HT-29 (cell line): Measurements from ENCODE around the gene SGIP1. TPM values are rescaled to one million over a fixed set of nuclear protein-coding genes. Genes with fewer than 3 reads are reported as not detected.
"Not testable (repeated sequence)": the region's sequence is repeated elsewhere in the genome, so short reads cannot be mapped to it uniquely, and the experiment has no call there.

Experiments
- DNase-seq: peaks from one replicate; pipeline ENCODE4 v3.0.0-alpha.2; 2015; ENCODE audit warnings: low spot score
- total RNA-seq: library from RNA; depleted of rRNA; stranded (reverse); fragments of >200 nt; shearing (Covaris generic); gene quantifications from 2 replicates; pipeline ENCODE4 v1.2.3, GENCODE V29; 2014

Gene SGIP1
- total RNA-seq, 1 experiment from 2014 or later, result not detected

DNA sequence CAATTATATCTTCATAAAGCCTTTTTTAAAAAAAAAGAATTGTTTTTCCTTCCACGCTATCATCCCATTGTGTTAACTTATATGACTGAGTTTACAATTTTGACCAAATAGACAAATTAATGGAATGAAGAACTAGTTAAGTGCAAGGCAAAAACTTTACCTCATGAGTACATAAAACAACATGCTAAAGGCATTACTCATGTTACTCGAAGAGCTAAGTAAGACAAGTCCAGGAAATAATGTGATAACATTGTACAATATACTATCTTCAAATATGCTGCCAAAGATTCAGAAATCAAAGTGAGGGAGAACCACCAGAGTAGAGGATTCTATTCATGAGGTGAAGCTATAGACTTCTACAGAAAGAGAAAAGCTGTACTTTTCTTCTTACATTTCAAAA, 194.1 kb downstream of the SGIP1 start:
- no peak for DNase-seq

GRCh38 chr1:66728716-66729115, 194.8 kb downstream of the SGIP1 start:
- DNase-seq, result not testable (repeated sequence)

DNA sequence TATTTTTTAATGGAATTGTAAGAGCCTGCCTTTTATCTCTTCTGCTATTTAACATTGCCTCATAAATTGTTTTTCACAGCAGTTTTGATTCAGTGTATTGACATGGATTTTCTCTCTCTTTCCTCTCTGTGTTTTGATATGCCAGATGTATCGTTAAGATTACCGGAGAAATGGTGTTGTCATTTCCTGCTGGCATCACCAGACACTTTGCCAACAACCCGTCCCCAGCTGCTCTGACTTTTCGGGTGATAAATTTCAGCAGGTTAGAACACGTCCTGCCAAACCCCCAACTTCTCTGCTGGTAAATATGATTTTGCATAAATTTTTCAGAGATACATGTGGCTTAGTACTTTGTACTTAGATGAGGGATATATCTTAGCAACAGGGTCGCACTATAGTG, 195.2 kb downstream of the SGIP1 start:
- DNase-seq, result no peak

DNA sequence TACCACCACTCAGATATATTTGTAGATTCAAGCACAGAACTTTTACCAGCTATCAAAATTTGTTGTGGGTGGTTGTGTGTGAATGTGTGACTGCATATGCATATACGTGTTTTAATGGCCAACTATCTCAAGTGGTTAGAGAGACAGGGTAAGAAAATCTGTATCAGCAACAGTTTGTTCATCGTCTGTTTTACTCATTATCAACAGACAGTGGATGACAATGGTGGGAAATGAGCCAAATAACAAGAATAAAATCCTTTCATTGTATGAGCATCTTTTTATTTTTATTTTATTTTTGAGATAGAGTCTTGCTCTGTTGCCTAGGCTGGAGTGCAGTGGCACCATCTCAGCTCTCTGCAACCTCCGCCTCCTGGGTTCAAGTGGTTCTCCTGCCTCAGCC, 195.6 kb downstream of the SGIP1 start:
- no peak for DNase-seq

DNA sequence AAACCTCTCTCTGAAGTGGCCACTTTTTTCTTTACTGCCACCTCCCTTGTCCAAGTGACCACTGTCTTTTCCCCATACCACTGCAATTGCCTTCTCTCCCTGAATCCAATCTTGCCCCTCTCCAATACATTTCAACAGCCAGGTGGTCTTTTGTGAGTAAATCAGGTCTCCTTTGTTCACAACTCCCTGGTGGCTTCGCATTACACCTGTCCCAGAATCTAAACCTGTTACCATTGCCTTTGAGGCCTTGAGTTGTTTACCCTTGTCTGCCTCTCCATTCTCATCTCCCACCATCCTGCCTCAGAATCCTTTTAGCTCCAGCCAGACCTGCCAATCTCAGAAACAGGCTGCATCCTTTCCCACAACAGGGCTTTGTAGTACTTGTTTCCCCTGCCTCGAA, 196.5 kb downstream of the SGIP1 start:
- DNase-seq, result no peak

DNA sequence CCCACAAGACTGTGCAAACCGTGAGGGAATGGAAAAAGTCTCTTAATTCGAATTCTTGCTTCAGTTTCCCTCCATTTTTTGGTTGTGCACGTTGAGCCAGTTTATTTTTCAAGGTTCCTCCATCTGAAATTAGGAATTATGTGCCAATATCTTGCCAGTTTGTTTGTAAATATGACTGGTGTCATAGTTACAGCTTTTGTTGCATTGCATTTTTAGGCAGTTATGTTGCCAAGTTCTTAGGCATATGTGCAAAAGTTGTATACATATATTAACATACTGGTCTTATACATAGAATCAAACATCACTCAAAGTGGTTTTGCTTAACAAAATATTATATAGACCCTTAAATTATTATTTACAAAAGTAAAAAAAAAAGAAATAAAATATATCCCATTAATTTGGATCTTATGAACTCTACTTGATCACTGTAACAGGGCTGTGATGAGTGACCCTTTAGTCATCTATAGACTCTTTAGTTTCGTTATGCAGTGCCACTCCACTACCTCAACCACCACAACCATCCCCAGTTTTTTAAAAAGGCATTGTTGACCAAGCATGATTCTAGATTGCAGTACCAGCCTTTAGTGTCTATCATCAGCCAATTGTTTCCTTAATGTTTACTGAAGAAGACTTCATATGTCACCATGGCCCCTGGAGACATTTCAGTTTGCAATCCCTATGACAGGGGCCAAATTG, 197.4 kb downstream of the SGIP1 start:
- no peak for DNase-seq

- DNase-seq, result no peak
These were observed 198.6 kb downstream of the SGIP1 start for GRCh38 chr1:66732407-66733166.

- peak; percentile 19 for DNase-seq
These were observed 199.5 kb downstream of the SGIP1 start for GRCh38 chr1:66733348-66734017.

DNA sequence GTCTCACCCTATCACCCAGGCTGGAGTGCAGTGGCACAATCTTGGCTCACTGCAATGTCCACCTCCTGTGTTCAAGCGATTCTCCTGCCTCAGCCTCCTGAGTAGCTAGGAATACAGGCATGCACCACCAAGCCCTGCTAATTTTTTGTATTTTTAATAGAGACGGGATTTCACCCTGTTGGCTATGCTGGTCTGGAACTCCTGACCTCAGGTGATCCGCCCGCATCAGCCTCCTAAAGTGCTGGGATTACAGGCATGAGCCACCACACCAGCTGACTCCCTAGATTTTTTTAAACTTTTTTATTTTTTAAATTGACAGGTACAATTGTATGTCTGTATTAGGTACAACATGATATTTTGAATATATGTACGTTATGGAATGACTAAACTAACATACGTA, 200.6 kb downstream of the SGIP1 start:
- DNase-seq, result not testable (repeated sequence)

DNA sequence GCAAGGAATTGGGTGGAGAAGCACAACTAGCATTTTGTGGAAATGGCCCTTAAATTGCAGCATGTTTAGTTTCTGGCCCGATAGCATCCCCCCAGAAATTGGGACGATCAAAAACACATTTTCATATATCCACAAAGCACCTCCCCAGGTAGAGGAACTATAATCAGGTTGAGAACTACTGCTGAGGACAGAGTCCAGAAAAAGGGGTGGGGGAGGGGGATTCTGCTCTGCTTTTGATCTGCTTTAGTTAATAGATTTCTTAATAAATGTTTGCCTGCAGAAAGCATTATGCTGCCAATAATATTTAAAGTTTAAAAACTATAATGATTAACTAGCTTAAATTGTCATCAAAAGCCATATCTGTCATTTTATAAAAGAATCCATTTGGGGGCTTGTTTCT, 203.9 kb downstream of the SGIP1 start:
- no peak for DNase-seq

DNA sequence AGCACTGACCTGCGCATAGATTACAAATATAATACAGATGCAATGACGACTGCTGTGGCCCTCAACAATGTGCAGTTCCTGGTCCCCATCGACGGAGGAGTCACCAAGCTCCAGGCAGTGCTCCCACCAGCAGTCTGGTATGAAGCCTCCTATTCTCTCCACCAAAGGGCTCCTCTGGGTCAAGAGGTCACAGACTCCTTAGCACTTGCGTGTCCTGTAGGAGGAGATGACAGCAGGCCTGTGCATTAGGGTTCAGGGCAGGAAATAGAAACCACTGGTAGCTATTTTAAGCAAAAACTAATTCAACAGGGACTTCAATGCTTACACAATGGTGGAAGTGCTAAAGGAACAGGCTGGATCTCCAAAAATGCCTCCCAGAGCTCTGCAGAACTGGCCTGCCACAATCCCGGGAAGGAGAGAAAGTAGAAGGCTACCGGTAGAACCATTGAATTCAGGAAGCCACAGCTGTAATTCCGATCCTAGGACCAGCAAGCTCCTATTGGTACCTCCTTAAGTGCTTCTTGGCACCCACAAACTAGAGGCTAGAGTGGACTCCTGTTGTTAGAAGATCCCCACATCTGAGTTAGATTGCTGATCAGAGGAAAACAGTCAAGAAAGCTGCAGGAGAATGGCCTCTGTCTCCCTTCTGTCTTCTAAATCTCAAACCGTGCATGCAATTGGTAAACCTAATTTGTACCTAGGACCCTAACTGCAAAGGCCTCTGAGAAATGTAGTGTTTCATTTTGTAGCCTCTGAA, 205.6 kb downstream of the SGIP1 start:
- DNase-seq, result no peak

DNA sequence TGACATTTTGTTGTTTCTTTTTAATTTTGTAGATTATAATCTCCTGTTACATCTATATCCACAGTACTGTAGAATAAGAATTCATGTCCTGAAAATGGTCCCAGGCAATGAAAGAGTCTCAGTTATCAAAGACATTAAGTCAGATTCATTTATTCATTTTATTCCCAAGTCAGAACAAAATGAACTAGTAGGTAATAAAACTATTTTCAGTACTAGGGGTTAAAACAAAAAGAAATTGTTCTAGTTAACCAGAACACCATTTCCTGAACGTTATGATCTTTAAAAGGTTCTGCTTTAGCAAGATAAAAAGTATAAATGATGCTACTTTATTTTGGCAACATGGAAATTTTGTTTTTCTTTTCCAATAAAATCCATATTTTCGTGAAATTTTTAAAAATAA, 211.5 kb downstream of the SGIP1 start:
- DNase-seq, result no peak

DNA sequence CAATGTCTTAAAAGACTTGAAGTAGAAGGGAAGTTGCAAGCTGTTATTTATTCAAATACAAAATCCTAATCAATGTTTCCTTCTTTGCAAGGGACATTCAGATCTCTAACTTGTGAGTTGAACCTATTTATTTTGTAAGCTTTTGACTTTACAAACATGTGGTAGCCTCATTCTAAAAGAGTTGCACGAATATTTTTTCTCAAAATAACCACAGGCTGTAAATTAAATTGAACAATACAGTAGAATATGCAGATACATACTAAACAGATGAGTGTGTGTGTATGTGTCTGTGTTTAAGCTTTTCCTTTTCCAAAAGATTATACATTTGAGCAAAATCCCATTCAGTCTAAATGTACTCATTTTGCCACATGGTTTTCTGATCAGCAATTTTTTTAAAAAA, 213.5 kb downstream of the SGIP1 start:
- DNase-seq, result no peak

GRCh38 chr1:66750577-66750976, 216.6 kb downstream of the SGIP1 start:
- no peak for DNase-seq

- DNase-seq, result no peak
These were observed 217.2 kb downstream of the SGIP1 start for GRCh38 chr1:66751160-66751559.

GRCh38 chr1:66752000-66752592, 218.1 kb downstream of the SGIP1 start, which contains the start of gene DYNLT5:
DYNLT5 (plus strand) TSS chr1:66752459; CDS start chr1:66754659, 2,200 bp downstream.
- DNase-seq, result no peak

DNA sequence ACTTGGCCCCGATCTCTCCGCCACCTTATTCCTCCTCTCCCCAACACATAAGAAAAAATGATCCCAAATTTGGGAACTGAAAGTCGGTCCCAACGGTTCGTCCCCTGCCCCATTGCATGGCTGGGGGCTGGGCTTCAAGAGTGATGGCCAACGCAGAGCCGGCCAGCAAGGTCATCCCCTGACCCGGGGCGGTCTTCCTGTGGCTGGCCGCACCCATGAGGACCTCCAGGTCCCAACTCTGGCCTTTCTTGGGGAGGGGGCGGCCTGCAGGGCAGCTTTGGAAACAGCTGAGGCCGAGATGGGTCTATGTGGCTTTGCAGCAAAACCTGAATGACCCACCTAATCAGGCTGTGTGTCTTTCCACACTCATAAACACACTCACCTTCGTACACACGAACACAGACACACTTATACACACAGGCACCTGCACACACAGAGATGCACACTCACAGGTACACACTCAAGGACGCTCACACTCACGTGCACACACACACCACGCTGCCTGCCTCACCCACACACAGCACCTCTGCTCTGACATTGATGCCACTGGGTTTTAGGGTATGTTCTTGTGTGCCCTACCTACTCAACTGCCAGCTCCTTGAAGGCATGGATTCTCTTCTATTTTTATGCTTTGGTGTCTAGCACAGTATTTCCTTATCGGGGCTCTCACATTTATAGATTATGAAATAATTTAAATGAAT, 218.9 kb downstream of the SGIP1 start:
- DNase-seq, result no peak

DNA sequence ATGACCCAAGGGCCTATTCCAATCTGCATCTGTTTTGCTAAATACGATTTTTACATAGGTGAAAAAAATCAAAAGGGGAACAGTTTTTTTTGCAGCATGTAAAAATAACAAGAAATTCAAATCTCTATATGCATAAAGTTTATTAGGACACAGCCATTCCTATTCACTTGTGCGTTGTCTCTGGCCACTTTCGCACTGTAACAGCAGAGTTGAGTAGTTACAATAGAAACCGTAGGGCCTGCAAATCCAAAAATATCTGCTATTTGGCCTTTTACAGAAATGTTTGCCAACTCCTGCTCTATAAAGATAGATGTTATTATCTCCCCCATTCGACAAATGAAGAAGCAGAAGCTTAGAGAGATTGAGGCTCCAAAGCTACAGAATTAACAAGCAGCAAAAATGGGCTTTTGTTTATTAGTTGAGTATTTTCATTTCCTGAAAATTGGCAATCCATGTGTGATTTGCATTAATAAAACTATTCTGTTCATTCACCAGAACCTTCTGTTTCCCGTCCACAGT, 223.8 kb downstream of the SGIP1 start:
- no peak for DNase-seq

DNA sequence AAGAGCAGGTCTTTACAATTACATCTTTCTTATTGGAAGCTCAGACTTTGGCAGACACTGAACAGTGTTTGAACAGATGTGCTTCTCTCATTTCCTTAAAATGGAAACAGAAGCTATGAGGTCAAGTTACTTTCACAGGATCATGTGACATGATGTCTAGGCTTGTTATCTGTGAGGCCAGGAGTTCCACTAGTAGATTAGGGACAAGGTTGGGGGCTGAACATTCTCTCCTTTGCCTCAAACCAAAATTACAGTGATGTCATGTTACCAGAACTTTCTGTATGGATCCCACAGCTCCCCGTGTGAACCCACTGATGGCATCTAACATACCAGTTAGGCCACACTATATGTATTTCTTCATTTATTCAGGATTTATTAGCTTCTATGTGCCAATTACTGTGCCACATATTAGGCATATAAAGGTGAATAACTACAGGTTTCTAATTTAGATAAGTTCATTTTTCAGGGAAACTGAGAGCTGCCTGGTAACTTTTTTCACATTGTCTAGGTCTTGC, 224.3 kb downstream of the SGIP1 start:
- no peak for DNase-seq

- DNase-seq, result no peak
These were observed 226.6 kb downstream of the SGIP1 start for GRCh38 chr1:66760506-66760905.
